GM21381 (cell line): ENCODE data around the gene CETN1.
A peak's percentile ranks its signal among the peaks of the same experiment; 100 is the strongest.

Source experiments
- ATAC-seq: cut with Tn5 transposase; IDR thresholded peaks from one replicate; pipeline ENCODE4 v1.9.1; 2021; ENCODE audit warnings: mild to moderate bottlenecking, moderate library complexity; ENCODE audit not compliant: unreplicated experiment

The CETN1 gene

DNA sequence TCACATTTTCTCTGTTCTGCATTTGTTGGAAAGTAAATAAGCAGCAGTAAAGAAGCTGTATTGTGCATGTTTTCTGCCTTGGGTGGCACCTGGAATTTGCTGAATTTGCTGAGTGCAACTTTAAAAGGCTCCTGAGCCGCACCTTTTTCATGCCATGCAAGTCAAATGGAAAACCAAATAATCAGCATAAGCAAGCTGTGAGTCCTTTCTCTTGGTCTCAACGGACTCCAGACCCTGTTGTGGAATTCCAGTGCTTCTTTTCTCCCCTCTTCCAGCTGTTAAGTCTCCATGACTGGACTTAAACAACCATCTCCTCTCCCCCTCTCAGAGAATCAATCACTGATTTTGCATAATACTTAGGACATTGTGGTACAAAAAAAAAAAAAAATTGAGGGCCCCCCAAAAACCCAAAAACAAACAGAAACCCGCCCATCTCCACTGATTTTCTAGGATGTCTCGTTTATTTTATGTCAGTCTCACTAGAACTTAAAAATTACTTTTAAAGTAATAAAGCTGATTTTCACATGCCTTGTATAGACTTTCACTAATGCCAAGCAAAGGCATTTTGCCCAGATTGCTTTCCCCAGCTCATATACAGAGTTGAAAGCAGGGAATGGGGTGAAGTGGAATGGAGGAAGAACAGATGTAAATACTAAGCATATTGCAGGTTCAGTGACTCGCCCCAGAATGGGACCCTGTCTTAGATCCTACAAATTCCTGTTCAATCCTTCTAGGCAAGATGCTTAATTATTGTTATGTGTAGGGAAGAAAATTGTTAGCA, 5.1 kb upstream of the CETN1 start:
- ATAC-seq: no peak

DNA sequence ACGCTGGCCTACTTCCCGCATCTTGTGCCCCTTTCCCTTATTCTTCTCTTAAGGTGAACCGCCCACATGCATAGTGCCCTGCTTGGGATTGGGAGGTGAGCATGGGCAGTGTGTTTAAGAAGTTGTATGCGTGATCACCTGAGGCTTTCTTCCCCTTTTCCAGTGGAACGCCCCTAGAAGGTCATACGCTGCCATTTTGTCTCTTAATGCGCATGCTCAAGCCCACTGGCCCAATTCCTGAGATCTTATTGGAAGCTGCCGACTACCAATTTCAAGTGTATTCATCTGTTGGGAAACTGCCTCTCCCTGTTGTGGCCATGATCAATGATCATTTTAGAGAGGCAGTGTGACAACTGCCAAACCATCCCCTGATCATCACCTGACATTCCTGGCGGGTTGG, 3.3 kb upstream of the CETN1 start:
- no peak for ATAC-seq

DNA sequence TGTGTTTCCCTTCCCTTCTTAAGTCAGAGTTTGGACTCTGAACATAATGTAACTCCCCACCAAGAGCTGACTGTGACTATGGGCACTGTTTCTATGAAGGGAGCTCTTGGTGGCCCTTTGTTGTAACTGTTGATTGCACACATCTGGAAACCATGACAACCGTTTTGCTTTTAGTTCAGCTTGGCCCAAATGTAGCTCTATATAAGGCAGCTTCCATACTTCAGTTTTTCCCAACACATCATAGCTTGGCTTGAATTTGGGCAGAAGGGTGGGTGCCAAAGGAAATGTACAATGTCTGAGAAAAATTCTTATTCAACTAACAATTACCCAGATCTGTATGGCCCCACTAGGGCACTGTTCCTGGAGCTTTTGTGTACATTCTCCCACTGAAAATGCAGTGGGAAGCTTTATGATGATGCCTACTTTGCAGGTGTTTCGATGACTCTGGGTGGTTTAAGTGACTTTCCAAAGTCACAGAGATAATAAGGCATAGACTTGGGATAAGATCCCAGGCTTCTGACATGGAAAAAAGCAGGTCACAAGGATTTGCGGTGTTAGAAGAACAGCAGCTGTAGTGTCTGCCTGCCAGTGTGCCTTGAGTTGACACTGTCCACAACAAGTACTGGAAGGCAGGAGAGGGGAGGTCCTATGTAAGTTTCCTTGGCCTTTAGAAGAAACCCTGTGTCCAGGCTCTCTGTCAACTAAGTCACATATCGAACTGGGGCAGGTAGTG, 2.4 kb upstream of the CETN1 start:
- no peak for ATAC-seq

DNA sequence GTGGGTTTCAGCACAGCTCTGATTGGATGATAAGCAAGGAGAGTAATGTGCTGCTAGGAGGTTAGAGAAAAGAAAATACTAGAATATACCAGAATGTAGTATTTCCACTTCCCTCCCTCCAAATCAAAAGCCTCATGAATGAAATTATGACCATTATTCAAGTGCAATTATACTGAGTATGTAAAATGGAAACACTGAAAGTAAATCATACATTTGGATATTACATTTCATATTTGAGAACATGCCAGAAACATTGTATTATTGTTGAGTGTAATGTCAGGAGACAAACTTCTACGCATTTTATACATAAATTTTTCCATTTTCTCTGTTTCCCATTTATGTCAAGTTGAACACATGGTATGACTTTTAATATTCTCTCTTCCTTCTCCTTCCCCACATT, 942 bp upstream of the CETN1 start:
- no peak for ATAC-seq

DNA sequence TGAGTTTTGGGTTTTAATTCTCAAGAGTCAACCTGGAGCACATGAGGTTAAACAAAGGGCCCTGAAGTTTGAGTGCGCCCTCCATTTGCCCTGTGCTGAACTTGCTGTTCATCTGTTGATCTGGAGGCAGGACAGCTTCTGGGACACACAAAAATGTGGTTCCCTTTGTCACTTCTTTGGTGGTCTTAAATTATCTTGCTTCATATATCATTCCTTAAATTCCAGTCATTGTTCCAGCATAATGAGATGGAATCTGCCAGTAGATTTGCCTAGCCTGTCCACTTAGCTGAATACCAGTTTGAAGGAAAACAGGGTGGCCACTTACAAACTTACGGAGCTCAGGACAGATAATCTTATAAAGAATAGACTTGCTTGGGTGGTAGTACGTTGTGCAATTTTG, 916 bp downstream of the CETN1 start:
- no peak for ATAC-seq

DNA sequence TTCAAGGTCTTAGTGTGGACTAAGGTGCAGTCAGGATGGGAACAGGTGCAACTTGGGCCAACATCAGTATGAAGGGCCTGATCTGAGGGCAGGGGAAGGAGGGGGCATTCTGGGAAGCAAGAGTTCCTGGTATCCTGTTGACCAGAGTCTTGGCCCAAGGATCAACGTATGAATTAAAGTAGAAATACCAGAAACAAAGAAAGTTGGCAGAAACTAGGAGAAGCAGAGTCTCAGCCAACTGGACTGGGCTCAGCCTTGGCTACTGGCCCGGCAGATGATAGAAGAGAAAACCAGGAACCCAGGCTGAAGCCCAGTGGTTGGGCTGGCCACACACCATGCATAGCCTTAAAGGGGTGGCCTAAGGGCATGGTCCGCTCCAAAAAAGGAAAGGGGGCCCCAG, 2.3 kb downstream of the CETN1 start:
- ATAC-seq: no peak

DNA sequence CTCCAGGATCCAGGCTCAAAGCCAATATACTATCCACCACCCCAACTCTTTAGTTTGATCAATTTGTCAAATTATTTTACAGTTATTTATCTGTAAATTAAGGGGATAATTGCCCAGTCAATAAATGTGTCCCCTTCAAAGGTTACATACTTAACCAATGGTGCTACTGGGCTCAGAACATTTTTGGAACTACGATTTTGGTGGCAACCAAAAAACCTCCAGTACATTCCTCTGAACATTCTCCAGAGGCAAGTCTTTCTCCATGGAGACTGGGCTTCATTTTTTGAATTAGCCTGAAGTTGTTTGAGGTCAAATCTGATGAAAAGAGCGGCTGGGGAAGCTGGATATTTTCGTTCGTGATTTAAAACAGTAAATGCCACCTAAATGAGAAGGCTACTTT, 14.9 kb downstream of the CETN1 start:
- no peak for ATAC-seq

DNA sequence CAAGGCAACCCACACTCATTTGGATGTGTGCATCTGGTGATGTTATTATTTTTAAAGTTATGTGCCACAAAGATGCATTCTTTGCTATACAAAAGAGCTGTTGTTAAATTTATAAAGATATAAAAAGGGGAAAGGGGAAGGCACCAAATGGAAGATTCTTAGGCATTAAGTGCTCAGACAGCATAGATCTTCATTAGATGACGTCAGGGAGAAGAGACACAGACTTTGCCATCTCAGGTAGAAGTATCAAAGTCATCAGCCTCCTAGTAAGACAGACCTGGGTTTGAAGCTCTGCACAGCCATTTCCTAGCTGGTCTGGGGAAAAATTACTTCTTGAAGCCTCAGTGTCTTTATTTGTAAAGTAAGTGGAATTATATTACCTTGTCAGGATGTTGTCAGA, 15.4 kb downstream of the CETN1 start:
- no peak for ATAC-seq

DNA sequence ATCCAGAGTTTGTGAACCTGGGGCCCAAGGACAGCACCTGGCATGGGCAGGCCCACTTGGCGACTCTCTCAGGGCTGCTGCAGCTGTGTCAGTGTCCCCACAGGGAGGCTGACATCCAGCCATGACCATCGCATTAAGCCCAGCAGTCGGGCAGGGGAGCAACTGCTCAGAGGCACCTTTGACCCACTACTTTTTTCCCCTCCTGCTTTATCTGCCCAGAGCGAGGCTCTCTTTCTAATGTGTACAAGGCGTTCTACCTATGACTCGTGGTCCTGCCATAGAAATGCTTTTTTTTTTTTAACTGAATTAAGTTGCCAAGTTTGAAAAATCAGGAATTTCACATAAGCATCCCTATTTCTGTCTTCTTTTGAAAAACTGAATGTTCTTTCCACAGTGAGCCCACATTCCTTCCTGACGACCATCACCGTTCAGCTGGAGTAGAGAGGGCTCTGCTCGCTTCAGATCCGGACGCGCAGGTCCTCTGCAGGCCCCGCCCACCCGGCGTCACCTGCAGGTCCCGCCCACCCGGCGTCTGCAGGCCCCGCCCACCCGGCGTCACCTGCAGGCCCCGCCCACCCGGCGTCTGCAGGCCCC, 16.2 kb downstream of the CETN1 start:
- ATAC-seq: peak; percentile 66

DNA sequence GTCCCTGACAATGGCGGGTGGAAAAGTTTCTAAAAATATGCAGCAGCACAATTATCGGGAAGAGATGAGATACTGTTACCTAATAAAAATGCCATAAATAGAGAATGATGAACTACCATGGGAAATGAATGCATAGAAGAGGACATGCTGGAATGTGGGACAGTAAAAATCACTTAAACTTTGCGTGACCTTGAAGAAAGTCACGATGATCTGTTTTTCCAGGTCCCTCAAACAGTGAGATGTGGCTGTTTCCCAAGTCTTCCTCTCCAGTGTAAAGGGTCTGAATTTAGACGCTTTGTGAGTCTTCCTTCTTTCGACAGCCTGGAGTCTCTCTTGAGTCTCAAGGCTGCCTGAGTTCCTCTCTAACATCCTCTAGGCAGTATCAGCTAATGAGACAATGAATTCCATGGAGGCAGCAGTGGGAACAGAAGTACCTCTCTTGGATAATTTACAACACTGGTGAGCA, 18.0 kb downstream of the CETN1 start:
- ATAC-seq: no peak

DNA sequence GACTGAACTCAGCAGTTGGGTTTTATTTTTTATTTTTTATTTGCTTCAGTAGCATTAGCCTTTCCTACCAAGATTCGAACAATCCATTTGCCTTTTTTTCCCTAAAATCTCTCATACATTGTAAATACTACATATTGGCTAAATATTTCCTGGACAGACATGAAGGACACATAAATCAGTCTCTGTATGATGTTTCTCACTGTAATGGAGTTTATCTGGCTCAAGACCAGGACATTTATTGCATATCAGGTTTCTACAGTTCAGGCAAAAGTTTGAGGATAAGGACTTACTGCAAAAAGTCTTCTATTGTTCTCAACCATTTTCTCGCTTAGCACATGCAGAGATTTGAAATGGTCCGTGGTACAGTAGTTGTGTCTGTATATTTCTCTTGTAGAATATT, 19.9 kb downstream of the CETN1 start:
- no peak for ATAC-seq

DNA sequence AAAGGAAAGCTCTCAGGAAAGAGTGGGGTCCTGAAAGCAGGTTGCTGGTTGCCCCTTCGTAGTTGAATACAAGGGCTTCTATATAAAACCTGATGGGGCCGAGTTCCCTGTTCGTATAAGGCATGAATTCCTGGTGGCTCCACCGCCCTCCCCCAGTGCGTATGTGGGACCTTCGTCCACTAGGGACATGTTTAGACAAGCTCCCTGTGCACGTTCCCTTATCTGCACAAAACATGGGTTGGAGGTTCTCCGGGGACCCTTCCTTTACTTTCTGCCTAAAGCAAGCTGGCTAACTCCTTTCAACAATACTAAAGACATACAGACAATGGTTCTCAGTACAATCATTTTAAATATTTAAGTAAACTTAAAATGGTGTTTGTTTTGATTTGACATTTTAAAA, 24.6 kb downstream of the CETN1 start:
- ATAC-seq: no peak

DNA sequence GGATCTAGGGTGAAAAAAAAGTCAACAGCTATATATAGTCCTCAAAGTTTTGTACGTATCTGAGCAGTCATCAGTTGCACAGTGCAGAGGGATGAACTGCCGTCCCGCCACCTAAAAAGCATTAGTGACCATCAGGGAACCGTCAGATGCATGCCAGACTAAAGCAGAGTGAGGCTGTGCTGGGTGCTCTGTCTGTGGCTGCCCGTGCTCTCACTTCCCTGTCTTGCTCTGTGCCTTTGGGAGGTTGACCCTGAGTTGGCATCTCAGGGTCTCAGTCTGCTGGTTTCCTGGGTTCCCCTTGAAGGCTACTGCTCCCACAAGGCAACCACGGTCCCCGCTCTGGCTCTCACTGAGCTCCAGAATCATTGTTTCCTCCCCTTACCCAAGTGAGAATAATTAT, 27.8 kb downstream of the CETN1 start:
- no peak for ATAC-seq

DNA sequence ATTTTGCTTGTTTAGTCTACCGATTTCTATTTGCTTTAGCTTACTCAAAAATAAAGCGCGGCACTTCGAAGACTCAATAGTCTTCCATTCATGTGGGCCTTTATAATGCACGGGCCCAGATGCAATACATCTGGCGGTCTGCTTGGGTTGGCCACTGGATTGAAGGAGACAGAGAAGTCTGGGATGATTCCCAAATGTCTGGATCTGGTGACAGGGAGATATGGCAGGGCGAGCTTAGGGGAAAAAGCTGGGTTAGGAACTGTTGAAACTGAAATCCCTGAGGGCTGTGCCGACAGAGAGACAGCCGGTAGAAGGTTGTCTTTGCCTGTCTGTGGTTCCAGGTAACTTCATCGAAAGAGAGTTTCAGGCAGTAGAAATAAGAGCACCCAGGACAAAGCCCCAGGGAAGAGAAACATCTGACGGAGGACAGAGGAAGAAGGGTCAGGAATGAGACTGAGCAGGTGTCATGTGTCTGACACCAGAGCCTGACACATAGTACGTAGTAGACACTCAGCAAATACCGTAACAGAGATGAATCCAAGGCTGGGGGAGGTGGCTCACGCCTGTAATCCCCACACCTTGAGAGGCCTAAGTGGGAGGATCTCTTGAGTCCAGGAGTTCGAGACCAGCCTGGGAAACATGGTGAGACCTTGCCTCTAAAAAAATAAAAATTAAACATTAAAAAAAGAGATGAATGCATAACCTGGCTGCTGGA, 30.2 kb downstream of the CETN1 start:
- ATAC-seq: no peak

DNA sequence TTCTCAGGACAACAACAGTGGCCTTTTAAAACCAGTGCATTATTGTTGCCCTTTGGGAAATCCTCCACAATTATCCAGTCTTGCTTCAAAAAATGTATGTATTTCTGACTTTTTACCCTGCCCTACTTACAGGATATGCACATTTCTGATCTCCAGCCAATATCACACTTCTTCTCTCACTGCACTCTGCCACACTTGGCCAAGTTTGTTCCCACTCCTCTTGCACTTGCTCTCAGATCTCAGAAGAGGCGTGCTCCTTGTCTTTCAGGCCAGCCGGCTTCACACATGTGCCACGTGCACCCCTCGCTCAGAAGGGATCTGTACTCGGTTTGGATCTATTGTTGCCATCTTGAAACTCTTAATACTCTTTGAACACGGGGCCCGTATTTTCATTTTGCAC, 32.0 kb downstream of the CETN1 start:
- no peak for ATAC-seq

DNA sequence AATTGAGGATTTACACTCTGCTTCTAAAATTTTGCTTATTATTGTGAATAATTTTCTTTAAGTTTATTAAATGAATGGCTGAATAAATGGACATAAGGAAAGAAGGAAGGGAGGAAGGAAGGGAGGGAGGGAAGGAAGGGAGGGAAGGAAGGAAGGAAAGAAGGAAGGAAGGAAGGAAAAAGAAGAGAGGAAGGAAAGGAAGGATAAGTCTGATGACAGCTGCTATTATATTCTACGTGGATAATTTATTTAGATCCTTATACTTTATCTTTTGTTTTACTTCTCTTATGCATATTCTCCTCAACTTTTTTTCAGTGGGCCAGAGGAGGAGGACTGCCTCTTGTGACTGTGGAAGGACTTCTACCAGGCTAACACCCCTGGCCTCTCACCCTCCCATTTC, 34.0 kb downstream of the CETN1 start:
- no peak for ATAC-seq

DNA sequence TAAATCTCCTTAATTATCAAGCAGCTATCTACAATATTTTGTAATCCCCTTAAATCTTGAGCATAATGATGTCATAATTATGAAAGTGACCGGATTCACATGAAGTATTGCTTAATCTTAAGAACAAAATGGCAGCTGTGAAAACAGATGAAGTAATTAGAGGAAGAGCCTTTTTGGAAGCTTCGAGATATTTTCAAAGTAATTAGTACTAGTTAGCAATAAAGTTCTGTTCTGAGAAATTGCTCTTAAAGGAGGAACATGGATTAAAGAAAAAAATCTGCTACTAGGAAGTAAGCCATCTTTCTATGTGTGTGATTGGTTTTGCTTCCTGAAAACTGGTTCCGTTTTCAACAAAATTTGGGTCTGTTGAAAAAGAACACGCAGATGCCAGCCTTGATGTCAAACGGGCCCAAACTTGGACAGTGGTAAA, 34.9 kb downstream of the CETN1 start:
- ATAC-seq: no peak

DNA sequence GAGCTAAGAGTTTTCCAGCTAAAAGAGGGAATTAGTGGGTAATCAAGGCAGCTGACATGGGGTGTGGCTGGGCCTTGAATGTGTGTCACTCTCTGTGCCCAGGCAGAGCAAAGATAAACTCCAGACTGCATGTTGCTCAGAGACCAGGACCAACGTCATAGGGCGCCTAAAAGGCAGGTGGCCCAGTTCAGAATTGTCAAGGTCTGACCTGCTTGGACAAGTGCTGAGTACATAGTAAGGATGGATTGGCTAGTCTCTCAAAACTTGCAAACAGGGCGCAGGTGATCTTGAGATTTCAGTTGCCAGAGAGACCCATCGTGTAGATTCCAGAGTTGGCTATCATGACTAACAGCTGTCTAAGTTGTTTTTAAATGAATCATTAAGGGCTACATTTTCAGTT, 35.6 kb downstream of the CETN1 start:
- ATAC-seq: no peak

DNA sequence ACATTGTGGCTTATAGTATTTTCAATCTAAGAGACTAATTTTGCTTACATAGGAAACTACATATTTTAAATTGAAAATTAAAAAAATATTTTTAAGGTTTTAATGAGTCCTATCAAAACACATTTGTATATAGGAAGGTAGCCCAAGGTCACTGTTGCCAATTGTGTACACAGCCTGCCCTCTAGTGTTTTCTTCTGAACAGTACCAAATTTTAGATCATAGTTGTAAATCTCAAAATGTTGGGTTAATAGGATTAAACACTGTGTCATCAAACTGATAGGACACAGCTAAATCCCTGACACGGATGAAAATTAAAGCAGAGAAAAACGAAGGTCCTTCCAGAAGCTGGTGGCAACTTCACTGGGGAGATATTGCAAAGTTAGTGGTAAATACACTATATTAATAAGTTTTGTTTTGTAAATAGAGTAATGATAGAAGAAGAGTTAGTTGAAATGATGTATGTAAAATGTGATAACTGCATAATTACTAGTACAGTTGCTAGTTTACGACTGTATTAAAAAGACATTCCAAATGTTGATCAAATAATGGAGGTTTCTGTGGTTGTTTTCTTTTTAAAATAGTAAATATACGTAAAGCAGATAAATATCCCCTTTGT, 36.3 kb downstream of the CETN1 start:
- ATAC-seq: no peak

DNA sequence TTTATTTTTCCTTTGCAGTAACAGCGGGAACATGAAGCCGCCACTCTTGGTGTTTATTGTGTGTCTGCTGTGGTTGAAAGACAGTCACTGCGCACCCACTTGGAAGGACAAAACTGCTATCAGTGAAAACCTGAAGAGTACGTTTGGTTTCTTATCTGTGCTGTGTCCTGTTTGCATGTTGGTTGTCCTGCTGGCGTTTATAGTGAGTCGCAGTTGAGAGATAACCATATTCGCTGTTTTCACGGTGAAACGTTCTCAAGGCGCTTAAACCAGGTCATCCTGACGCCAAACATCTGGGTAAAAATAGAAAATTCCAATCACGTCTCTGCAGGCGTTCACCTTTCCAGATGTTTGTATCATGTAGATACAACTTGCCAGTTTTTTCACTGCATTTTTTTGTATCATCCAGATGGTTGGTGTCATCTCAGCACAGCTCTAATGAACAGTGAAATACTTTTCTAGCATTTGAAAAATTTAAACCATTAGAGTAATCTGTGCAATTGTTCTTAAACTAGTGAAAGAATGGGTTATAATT, 37.9 kb downstream of the CETN1 start:
- ATAC-seq: no peak

DNA sequence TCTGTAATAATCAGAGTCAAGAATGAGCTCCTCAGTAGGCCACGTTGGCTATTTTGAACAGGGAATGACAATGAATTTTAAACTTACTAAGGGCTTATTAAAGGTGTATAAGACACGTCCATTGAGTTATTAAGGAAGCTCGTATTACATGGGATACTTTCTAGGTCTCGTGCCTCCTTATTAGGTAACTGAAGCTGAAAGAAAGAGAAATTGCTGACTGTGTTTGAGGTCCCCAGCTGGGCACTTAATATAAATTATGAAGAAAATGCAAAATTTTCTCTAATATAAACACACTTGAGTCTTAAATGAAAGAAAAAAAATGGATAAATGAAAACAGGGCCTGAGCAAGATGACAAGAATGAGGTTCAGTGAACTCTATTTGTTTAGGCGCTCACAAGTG, 38.4 kb downstream of the CETN1 start:
- no peak for ATAC-seq
